ENCODE data around the gene NALCN. TPM values are rescaled to one million over a fixed set of nuclear protein-coding genes. Genes with fewer than 3 reads are reported as not detected.
"Not testable (repeated sequence)": the region's sequence is repeated elsewhere in the genome, so short reads cannot be mapped to it uniquely, and the experiment has no call there.

Gene NALCN
- total RNA-seq, 1 donor from 2014 or later: 12.9 TPM

DNA sequence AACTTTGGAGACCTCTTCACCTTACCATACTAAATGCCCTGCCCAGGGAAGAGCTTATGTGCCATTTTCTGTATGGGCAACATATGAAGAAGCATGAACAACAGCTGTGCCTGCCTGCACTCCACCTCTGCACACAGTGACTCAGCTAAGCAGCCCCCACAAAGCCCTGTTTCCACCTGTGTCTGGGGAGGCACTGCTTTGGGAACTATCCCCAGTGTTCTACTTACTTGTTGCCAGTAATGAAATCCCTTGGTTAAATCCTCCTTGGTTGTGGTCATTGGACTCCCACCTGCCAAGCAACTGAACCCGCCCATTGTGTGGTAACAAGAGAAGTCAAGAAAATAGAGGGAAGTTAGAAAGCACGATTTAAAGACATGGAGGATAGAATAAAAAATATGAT, 84.6 kb downstream of the NALCN start:
- no peak for DNase-seq

DNA sequence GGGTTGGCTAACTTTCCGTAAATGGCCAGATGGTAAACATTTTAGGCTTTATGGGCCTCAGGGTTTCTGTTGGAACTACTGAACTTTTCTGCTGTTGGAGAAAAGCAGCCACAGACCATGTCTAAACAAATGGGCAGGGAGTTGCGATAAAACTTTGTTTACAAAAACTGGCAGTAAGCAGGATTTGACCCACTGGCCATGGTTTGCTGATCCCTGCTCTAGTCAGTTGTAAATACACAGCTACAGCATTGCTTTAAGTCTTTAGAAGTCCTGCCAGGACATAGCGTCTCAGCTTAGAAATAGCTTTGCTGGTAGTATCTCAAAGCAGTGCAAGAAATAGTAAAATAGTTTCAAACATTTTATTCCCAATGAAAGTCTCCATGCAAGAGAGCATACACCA, 88.4 kb downstream of the NALCN start:
- DNase-seq: no peak

DNA sequence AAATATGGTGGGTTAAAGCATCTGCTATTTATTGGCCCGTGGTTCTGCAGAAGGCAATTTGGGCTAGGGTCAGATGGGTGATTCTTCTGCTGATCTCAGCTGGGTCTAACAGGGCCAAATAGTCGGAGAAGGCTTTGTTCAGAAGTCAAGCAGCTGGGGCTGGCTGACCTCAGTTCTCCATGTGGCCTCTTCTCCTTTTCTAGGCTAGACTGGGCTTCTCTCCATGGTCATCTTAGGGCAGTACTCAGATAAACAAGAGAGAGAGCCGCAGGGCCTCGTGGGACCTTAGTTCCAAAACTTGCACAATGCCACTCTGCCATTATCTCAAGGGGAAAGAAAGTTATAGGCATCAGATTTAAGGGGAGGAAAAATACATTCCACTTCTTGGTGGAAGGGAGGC, 89.6 kb downstream of the NALCN start:
- DNase-seq: no peak

DNA sequence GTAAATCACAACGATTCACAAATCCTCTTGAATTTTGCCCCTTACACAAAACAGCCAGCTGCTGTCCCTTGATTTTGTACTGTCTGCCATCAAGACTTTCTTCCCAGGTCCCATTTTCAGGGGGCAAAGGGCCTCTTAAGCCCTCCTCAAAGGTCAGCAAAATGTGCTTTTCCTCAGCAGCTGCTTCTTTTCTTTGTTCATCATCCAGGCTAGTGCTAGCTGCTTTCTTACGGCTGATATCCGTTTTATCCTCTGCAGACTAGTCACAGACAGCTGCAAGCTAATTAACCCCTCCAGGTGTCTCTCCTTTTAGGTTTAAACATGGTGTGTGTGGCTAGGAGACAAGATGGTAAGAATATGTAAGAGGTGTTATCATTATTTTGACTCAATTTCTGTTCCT, 90.9 kb downstream of the NALCN start:
- no peak for DNase-seq

DNA sequence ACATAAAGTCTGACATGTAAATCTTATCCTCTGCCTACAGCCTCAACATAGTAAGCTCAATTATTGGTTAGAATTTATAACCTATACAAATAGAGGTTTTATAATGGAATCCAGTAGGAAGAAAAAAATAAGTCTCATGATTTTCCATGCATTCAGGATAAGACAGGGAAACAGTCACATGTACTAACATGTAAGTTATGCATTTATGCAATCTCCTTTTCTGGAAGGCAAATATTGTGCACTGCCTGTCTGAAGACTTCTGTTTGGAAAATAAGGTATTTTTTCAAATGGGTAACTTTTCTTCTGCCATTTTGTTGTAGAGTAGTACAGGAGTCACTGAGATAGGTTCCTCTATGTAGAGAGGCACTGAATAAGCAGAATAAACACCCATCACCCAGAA, 92.7 kb downstream of the NALCN start:
- DNase-seq: no peak

DNA sequence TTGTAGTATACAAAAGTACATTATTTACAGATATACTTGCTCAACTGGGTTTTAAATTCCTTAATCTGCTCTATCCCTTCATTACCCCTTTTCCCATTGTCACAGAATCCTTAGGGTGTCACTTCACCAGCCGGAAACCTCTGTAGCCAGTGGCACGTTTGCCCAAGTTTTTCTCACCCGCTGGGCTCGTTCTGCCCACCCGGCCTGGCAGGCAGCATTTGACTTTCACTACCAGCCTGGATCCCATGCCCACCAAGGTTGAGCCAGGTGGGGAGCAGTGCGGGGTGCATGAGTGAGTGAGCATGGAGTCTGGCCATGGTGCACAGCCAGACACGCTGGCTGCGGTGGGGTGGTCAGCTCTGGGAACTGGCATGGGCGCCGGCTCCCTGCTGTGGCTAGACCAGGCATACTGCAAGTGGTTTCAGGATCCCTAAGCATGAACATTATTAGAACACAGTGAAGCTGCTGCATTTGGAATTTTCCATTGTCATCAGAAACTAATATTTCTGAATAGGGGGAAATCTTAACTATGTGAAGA, 98.3 kb downstream of the NALCN start:
- DNase-seq: no peak

DNA sequence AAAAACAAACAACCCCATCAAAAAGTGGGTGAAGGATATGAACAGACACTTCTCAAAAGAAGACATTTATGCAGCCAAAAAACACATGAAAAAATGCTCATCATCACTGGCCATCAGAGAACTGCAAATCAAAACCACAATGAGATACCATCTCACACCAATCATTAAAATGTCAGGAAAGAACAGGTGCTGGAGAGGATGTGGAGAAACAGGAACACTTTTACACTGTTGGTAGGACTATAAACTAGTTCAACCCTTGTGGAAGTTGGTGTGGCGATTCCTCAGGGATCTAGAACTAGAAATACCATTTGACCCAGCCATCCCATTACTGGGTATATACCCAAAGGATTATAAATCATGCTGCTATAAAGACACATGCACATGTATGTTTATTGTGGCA, 102.8 kb downstream of the NALCN start:
- DNase-seq: not testable (repeated sequence)

DNA sequence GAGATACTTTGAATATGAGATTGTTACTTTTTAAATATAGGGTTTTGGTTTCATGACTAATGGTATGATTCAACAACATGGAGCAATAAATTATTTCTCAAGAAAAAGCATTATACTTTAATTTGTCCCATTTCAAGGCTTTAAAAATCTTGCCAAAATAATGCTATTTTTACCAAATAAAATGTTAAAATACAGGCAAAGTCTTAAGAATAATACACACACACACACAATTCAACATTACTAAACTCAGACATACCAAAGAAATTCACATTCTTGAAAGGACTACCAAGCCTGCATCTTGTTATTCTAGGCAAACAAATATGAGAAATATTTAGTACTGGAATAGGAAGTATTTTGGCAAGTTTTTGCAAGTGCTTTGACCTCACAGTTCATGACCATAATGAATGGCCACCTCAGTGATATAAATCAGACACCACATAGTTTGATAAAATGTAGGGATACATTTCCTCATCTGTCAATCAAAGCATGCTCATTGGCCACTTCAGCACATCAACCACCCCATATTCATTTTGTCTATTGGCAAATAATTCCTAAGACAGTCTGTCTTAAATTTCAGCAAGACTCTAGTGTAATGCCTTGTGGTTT, 107.2 kb downstream of the NALCN start:
- no peak for DNase-seq

DNA sequence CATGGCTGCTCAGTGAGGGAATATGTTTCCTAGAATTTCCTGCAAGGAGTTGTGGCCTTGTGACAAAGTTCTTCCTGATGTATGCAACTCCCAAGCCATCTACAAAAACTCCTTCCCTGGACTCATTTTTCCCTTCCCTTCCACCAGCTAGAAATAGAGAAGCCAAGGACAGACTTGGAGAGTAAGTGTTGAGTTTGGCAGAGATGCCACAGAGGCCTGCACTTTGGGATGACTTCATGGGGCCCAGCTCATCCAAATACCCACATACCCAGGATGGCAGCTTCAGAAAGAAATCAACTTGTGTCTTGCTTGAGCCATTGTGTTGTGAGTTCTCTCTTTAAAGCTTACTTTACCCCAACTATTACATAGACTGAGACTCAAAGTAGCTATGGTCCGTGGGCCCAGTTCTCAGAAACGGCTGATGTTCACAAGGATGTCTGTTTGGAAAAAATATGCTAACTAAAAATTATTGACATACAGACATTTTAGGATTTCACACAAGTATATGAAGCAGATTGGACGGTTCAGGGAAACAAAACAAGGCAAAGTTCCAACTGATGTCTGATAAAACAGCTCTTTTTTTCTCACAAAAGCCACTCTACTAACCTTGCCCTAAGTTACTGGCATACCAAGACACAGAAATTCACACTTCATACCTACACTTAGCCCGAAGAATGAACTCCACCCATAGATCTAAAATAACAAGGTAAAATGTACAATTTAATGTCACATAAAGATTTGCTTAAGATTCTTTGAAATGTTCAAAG, 107.9 kb downstream of the NALCN start:
- no peak for DNase-seq

DNA sequence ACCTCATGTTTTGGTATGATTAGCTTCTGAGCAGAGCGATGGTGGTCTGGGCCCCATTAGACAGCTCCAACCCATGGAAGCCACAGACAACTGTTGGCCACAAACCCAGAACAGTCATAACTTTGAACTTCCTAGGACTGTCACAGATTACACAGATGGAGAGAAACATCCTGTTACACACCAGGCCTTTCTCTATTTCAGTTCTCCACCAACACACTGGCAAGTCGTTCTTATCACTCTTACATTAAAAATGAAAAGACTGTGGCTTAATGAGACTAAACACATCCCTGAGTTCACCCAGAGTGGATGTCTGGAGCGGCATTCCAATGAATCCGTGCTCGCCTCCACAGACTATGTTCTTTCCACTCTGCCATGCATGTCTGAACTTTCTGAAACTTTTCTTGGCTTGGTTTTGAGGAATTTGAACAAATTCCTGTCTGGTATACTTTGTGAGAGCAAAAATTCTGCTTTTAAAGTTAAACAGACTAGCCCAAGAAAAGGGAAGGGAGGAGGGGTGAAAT, 109.1 kb downstream of the NALCN start:
- DNase-seq: no peak

DNA sequence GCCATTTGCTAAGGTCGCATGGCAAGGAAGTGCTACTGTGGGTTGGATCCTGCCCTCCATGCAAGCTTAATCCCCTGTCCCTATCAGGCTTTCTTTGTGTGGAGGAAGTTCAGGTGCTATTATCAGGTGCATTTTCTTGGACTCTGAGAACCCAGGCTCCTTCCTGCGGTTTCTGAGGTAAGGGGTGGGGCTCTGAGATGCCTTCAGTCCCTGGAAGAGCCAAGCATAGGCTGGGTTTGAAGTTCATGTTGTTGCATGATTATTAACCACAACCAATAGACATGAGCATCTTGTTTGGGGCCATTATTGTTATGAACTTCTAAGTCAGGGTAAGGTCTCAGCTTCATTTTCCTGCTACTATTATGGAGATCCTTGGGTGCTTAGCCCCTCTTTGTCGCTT, 109.5 kb downstream of the NALCN start:
- no peak for DNase-seq

DNA sequence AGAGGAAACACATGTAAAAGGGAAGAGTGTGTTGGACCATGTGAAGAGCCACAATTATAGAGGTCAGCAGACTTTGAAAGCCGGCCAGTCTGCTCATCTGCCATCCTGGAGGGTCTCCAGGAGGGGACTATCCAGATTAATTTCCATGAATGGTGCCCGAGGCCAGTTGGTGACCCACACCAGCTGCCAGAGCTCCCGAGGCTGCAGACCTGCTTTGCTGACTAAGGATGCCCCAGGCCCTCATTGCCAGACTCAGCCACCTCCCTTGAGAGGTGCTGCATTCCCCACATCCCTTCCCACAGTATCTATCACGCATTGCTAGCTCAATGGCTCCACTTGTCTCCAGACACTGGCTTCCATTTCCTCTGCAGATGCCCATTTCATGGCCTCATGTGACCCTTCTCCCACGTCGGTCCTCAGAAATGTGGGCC, 110.3 kb downstream of the NALCN start:
- DNase-seq: no peak

DNA sequence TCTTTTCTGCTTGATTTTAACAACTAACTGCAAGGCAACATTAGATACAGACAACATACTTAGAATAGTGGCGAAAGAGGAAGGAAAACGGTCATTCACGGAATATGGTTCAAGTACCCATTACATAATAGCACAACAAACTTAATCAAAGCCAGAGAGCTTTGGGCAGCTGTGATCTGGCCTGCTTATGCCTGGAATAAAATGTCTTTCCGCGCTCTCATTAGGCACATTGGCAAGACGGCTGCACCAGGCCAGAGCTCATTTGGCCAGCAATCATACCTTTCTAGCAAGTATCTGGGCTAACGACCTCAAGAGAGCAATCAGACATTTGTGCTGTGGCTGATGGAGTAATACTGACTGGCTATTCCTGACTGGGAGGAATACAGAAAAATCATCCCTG, 112.8 kb downstream of the NALCN start:
- DNase-seq: no peak

DNA sequence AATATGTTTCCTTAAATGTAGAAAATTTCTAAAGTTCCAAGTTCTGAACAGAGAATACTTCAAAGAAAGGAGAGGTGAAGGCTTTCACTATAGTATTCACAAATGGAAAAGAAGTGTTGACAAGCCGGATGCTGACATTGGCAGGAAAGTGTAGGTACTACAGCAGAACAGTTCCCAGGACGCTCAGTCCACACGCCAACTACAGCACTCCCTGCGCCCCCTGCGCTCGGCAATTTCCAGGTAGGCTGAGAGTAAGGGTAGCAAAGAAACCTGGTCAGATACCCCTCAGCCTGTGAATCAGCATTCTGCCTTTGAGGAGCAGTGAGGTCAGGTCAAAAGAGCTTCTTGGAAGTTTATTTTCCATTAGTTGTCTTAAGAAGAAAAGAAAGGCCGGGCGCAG, 115.3 kb downstream of the NALCN start:
- DNase-seq: no peak

DNA sequence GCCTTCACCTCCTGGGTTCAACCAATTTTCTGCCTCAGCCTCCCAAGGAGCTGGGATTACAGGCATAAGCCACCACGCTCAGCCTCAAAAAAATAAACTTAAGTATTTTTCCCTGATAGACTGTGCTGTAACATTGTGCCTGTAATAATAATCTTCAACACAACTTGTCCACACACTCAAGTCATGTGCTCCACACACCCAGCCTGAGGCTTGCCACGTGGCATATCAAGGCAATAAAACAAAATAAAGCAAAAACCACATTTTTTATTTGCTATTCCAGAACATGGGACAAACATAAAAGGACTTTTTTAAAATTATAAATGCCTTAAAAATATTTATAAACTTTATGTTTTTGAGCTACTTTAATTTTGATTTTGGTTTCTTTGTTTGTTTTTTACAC, 115.8 kb downstream of the NALCN start:
- no peak for DNase-seq

DNA sequence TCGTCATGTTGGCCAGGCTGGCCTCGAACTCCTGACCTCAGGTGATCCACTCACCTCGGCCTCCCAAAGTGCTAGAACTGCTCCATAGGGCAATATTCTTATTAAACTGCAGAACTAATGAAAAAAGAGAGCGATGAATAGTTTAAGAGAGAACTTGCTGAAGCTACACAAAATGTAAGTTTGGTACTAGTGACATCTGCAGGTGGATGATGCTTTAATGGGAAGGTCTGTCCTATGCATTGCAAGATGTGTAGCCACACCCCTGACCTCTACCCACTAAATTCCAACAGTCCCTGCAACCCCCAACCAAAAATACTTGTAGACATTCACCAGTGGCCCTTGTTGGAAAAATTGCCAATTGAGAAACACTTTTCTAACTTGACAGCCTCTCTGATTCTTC, 117.8 kb downstream of the NALCN start:
- no peak for DNase-seq

DNA sequence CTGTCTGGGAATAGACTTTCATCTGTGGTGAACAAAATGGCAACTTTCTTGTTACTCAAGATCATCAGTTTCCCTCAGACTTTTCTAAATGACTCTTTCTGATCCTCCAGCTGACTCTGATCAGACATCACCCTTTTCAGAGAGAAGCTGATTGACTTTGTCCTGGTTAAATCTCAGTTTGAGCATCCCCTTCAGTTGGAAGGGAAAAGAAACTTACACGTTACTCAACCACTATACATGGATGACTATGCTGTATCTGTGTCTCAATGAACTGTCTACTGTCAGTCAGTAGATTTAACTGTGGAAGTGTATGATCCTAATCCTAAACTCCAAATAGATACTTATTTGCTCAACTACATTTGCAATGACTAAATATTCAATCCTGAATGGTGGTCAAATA, 118.5 kb downstream of the NALCN start:
- no peak for DNase-seq

DNA sequence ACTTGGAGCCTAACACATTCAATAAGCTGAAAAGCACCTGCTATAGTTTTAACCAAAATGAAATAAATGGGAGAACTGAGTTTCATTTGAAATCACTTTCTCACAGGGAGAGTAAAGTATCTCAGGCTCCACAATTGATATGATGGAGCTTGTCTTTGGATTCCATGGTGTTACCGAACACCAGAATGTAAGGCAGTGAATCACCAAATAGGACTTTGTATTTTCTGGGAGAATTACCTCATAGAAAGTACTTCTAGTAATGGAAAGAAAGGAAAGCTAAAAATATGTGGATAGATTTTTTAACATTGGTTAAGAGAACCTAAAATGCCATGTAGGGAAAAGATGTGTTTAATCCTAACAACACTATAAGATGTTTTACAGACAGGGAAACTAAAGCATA, 123.6 kb downstream of the NALCN start:
- DNase-seq: no peak

DNA sequence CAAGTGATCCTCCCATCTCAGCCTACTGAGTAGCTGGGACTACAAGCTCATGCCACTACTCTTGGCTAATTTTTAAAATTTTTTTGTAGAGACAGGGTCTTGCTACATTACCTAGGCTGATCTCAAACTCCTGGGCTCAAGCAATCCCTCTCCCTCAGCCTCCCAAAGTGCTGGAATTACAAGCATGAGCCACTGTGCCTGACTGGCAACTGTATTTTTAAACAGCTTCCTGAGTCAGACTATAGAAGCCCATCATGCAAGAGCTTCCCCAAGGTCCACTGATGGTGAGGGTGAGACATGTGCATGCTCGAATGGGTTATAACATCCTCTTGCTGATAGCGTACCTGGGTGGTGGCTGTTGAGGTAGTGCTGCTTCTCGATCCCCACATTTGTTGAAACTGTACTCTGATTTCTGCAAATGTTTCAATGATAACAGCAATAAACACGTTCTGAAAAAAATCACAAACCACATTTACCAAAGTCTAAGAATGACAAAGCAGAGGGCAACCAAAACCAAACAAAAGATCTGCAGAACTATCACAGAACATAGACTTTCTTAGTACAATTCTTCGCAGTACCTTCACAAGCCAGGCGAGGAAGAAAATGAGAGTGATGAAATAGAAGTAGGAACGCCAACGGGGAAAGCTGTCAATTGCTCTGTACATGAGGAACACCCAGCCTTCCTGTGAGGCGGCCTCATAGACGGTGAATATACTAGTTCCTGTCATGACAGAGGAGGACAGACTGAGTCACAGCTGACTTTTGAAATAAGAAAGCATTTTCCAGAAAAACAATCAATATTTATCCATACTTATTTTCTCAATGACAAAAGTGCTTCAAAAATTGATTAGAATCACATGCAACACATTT, 124.4 kb downstream of the NALCN start:
- DNase-seq: peak; percentile 10

DNA sequence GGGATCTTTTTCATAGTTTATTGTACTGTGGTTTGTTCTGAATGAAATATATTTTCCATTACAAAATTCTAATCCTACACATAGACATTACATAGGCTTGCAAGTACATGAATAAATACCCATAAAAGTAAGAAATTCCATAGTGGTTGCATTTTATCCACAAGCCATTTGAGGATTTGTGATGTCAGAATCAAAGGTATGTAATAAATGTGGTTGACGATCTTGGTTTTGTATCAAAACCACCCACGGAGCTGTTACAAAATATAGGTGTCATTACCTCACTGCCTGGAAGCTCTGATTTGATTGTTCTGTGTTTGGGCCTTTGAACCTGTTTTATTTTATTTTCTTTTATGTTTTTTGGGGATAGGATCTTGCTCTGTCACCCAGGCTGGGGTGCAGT, 125.1 kb downstream of the NALCN start:
- no peak for DNase-seq

DNA sequence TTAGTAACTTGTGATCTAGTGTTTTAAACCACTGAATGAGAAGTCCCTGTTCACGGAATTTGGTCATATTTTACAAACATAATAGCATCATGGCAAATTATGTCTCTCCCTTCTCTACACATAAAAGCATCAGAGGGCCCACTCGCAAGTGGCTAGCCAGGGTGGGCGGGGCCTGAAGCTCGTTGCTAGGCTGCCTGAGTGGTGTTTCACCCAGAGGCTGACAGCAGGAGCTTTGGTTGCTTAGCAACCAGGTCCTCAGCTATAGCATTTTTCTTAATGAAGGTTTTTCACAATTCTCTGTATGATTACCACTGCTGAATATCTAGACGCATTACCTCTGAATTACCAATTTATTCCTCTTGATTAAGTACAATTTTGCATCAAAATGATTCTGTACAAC, 126.5 kb downstream of the NALCN start:
- DNase-seq: peak; percentile 40

DNA sequence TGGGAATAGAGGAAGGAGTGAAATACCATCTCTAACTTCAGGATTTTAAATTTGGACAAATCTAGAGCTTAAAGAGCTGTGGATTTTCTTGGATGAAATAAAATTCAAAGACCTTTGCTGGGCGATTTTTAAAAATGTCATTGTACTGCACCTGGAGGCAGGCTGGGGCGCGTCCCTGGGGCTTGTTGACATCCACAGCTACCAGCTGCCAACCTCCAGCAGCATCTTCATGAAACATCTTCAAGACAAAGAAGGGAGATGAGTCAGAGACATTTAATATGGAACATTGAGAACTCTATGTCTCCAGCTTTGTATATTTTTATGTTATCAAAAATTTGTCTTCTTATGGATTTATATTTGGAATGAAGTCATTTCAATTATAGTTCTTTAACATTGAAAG, 132.5 kb downstream of the NALCN start:
- DNase-seq: no peak

DNA sequence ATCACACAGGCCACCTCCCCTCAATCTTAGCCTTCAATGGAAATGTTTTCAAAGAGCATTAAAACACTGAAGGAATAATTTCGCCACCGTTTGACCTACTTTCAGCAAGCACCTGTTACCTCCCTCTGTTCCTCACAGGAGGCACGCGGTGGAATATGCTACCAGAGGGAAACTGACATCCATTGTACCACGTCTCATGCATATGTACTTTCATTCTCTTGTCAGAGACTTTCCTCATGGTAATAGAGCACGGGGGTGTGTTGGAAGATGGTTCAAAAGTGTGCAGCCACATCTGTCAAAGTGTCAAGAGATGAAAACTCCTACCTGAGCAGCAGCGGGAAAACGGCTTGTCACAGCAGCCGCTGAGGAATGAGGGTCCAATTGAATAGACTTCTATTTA, 143.4 kb downstream of the NALCN start:
- no peak for DNase-seq

Data from dermis blood vessel endothelial cell (primary cell).